HG02763 (cell line): ENCODE measurements around the gene TPD52L1.
"Not testable (repeated sequence)": the region's sequence is repeated elsewhere in the genome, so short reads cannot be mapped to it uniquely, and the experiment has no call there.

Source experiments
- ATAC-seq: cut with Tn5 transposase; IDR thresholded peaks from one replicate; pipeline ENCODE4 v1.9.1; 2021; ENCODE audit warnings: mild to moderate bottlenecking, moderate library complexity; ENCODE audit not compliant: unreplicated experiment

Gene TPD52L1

DNA sequence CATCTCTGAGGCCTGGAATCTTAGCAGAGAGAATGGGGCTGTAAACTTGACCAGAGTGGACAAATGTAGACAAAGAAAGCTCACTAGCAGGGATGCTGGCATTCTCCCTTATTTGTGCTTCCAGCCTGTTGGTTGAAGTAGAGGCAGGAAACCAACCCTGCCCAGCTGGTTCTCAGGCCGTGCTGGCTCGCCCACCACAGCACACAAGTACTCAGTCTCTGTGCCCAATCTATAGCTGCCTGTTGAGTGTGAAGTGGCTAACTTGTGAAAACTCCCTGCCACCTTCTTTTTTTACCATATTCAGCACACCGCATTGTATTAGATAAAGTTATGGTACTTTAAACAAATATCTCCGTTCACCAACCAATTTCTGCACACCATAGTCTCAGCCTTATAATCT, 110.9 kb downstream of the TPD52L1 start:
- no peak for ATAC-seq

DNA sequence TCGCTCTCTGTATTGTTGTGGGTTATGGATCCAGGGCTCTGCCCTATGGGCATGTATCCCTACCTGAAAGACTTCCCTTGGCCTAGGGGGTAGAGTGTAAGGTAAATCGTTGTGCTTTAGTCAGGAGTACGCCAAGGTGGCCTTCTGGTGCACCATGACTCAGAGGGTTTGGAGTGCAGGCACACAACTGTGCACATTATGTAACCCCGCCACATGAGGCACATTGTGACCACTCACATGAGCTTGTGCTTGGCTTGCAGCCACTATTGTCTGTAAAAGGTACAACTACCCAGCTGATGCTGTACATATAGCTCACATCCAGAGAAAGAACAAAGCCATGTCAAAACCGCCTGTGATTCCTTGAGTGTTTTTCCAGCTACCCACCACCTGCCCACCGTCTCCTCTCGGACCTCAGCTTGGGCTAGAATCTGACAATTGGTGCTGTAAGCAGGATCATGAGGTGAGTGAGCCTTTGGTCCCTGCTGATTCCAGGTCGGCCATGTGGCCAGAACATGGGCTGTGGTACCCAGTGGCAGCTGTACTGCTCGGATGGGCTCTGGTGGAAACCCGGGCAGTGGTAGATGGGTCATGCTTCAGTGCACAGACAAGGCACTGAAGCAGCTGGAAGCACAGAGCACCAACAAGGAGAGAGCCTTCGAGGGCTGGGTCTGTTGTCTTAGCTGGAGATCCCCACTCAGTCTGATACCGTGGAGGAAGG, 114.4 kb downstream of the TPD52L1 start:
- ATAC-seq, result no peak

DNA sequence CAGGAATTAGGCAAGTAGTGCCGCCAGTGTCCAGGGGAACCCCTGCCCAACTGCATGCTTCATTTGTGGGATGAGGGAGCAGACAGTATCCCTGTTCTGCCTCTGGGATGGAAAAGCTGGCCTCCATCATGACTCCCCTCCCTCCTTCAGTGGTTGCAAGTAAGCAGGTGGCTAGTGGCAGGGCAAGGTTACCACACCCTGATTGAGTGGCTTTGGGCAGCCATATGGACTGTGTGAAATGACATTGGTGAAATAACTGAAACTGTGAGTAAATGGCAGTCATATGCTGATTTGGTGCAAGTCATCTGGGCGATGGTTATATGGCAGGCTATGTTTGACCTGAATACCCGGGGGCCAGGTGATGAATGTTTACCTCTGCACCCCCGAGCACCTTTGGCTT, 115.2 kb downstream of the TPD52L1 start:
- ATAC-seq, result no peak

DNA sequence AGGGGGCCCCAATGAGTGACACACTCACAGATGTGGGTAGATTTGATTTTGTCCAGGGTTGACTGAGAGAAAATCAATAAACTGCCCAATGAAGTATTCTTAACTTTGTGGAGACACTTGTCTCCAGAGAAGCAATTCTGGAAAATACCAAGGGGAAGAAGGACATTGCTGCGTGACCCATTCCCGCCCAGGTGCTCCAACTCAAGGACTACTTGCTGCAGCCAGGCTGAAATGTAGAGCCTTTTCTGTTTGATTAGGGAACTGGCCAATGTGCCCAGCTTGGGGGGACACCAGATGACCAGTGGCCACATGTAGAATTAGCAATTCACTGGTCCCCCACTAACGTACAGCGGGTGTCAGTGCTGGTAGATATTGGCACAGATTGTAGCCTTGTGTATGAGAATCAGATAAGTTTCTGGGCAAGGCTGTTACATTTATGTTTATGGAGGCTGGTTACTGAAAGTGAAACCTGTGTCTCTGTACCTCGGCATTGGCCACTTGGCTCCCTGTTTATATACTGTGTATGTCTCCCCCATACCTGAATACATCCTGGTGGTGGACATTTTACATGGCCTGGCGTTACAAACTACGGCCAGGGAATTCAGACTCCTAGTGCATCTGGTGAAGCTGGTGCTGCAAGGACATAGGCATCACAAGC, 115.9 kb downstream of the TPD52L1 start:
- no peak for ATAC-seq

DNA sequence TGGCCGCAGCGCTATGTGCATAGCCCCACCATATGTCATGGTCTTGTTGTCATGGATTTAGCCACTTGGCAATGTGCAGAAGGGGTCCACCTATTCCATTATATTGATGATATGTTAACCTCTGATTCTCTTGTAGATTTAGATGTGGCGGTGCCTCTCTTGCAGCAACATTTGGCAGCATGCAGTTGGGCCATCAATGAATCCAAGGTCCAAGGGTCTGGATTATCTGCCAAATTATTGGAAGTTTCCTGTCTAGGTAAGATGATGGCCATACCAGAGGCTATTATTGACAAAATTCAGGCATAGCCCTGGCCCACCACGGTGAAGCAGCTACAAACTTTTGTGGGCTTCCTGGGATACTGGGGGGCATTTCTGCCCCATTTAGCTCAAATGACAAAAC, 116.8 kb downstream of the TPD52L1 start:
- no peak for ATAC-seq

DNA sequence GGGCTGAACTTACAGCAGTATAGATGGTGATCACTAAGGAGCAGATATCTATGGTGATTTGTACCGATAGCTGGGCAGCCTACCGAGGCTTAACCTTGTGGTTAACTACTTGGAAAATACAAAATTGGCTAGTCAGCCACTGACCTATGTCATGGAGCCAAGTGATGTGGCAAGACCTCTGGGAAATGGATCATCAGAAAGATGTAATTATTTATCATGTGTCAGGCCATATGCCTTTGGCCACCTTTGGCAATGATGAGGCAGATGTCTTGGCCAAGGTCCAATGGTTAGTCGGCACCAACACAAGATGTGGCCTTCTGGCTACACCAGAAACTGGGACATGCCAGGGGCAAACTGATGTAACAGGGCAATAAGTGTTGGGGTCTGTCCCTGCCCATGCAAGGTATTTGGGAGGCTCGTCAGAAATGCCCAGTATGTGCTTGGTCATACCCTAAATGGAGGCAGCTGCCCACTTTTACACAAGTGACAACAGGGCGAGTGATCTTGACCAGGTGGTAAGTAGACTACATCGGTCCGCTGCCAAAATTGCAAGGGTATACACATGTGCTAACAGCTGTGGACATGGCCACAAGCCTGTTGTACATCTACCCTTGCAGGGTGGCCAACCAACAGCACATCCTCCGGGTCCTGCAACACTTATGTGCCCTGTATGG, 118.0 kb downstream of the TPD52L1 start:
- no peak for ATAC-seq

DNA sequence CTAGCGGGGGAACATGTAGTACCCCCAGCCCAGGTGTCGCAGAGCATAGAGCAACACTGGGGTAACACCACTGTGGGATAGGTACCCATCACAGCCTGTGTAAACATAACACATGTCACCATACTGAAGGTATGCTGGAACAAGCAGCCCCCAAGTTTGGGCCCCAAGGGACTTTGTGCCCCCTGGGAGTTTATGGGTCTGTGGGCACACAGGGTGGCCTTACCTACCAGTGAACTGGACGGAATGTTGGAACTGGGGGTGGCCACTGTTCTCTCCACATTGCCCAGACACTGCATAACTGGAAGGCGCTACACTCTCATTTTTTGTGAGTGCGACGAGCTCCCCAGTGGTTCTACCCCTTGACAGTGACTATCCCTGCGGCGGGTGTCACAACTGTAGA, 119.7 kb downstream of the TPD52L1 start:
- ATAC-seq, result no peak

DNA sequence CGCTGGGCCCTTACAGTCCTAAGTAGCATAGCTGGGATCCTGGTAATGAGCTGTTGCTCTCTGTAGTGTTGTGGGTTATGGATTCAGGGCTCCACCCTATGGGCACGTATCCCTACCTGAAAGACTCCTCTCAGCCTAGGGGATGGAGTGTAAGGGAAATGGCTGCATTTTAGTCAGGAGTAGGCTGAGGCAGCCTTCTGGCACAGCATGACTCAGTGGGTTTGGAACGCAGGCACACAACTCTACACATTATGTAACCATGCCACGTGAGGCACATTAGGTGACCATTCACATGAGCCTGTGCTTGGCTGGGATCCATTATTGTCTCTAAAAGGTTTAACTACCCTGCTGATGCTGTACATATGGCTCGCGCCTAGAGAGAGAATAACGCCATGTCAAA, 120.4 kb downstream of the TPD52L1 start:
- no peak for ATAC-seq

DNA sequence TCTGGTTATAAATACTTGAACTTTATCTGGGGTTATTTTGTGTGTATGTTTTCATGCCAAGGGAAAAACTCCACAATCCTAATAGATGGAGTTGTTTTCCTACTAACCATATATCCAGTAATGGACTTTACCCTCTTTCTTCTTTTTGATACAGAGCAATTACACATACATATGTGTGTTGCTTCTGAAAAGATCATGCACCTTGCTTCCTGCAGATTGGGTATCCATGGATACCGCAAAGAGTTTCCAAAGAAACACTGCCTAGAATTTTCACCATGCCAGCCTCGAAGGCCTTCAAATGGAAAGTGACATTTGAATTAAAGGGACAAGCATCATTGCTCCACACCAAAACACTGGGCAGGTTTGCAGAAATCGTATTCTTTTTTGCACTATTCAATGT, 121.4 kb downstream of the TPD52L1 start:
- ATAC-seq, result no peak

DNA sequence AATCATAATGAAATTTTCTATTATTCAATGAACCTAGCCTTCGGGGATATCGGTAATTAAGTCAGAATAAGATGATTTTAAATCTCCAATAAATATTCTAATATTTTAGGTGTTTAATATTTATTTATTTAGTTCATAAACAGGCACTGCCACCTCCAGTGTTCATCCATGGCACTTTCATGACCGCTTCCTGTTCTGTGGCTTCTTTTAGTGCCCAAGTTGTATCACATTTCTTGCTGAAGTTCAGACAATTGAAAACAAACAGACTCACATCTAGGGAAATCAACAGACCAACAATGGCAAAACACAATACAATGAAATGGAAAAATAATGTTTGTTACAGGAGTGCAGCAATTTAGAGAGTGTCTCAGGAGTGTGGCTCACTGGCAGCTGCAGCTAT, 122.2 kb downstream of the TPD52L1 start:
- no peak for ATAC-seq

DNA sequence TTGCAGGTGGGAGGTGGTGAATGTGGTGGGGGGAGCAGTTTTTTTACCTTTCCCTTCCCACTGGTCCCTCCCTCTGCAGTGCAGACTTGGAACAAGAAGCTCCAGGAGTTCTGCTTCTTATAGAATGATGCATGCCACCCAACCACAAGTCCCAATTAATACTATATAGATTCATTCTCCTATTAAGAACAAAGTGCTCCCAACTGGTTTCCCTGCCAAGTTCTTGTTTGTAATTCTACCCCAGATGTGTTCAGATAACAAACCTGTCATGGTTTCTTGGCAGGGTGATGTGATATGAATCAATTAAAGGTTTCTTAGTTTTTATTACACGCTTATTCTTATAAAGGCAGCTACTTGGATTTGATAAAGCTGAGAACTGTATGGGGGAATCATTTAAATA, 124.3 kb downstream of the TPD52L1 start:
- no peak for ATAC-seq

DNA sequence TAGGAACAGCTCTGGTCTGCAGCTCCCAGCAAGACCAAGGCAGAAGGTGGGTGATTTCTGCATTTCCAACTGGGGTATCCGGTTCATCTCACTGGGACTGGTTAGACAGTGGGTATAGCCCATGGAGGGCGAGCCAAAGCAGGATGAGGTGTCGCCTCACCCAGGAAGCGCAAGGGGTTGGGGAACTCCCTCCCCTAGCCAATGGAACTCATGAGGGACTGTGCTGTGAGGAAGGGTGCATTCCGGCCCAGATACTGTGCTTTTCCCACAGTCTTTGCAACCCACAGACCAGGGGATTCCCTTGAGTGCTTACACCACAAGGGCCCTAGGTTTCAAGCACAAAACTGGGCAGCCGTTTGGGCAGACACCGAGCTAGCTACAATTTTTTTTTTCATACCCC, 126.4 kb downstream of the TPD52L1 start:
- ATAC-seq, result no peak

DNA sequence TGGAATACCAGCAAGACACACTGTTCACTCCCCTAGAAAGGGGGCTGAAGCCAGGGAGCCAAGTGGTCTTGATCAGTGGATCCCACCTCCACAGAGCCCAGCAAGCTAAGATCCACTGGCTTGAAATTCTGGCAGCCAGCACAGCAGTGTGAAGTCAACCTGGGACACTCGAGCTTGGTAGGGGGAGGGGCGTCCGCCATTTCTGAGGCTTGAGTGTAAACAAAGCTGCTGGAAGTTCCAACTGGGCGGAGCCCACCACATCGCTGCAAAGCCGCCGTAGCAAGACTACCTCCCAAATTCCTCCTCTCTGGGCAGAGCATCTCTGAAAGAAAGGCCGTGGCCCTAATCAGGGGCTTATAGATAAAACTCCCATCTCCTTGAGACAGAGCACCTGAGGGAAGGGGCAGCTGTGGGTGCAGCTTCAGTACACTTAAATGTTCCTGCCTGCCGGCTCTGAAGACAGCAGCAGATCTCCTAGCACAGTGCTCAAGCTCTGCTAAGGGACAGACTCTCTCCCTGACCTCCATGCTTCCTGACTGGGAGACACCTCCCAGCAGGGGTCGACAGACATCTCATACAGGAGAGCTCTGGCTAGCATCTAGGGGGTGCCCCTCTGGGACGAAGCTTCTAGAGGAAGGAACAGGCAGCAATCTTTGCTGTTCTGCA, 126.9 kb downstream of the TPD52L1 start:
- ATAC-seq, result not testable (repeated sequence)

DNA sequence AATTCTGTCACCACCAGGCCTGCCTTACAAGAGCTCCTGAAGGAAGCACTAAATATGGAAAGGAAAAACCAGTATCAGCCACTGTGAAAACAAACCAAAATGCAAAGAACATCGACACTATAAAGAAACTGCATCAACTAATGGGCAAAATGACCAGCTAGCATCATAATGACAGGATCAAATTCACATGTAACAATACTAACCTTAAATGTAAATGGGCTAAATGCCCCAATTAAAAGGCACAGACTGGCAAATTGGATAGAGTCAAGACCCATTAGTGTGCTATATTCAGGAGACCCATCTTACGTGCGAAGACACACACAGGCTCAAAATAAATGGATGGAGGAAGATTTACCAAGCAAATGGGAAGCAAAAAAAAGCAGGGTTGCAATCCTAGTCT, 128.9 kb downstream of the TPD52L1 start:
- not testable (repeated sequence) for ATAC-seq

DNA sequence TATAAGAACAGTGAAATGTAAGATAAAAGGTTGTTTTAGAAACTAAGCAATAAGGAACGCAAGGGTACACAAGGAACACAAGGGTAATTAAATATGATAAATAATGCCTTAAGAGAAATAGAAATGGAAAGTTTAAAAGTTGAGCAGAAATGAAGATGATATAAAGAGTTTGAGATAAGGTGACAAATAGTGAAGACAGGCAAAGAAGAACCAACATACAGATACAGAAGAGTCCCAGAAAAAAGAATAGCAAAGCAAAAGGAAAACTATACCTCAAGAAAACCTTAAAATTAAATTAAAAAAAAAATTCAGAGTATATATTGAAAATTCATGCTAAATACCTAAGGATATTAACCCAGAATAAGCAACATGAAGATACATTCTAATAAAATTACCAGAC, 131.8 kb downstream of the TPD52L1 start:
- no peak for ATAC-seq

DNA sequence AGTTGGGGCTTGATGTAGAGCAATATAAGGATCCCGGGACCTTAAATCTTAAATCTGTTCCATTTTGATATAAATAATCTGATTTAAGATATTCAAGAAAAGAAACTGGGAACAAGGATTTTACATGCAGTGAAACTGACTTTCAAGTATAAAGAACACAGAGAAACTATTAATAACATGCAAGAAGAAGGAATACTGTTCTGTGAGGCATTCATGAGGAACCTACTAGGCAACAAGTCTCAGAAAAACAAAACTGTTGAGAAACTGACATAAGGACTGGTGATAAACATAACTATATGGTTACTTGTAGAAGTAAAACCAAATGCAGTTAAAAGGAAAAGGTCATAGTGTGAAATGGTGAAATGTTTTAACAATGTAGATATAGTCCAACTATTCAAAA, 132.4 kb downstream of the TPD52L1 start:
- no peak for ATAC-seq

DNA sequence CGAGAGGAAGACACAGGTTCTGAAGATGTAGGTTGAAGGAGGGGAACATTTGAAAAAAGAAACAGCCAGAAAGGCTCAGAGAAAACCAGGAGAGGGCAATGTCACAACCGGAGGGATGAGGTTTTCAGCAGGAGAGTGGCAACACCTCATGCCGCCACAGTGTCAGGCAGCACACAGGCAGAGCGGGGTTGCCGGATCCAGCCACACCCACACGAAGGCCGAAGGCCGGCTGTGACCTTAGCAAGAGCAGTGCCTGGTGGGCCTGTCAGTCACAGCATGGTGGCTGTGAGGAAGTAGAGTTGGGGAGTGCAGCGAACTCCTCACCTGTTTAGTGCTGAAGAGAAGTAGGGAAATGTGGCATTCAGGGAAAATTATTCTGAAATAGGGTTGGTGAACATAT, 134.1 kb downstream of the TPD52L1 start:
- no peak for ATAC-seq

DNA sequence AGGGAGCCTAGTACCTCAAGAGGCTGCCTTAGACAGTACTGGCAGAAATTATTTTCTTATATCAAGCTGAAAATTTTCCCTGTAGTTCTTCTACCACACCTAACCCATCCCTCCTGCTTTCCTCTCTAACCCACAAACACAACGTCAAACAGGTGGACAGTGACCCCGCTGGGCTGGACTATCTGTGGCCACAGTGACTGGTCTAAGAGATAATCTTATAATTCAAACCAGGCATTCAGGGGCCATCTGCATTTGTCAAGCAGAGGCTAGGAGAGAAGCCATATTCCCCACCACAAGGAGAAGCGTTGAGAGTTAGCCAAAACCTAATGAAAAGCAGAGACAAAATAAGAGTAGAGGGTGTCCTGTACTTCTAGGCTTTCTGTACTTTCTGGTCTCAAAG, 140.0 kb downstream of the TPD52L1 start:
- ATAC-seq, result no peak

DNA sequence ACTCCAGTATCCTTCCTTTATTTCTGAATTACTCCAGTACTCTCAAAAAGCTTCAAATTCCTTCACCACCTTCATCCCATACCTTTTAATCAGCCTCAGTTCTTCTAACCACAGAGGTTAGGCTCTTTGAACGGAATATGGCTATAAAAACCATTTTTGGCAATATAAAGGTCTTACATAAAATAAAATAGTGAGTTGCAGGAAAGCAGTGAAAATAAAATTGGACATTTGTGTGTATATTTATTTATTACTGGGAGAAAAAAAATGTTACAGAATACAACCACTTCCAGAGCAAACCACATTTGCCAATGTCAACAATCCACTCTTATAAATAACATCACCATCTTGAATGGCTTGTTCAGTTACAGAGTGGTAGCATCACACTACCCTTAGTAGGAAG, 140.5 kb downstream of the TPD52L1 start:
- ATAC-seq, result no peak

DNA sequence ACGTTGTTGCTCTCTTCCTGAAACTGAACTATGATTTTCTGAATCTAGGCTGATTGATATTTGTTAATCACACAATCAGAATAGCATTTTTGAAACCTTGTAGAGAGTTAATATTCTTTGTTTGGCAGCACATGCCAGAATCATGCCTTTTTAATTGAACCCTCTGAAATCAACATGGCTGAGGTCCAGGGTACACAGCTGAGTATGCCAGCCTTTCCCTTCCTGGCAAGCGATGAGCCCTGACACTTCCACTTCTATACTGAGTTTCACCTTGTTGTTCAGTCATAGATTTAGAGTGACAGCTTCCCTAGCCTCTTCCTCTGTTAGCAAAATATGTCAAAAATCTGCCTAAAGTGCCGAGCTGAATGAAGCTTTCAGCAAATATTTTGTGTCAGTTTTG, 141.4 kb downstream of the TPD52L1 start:
- ATAC-seq, result no peak

DNA sequence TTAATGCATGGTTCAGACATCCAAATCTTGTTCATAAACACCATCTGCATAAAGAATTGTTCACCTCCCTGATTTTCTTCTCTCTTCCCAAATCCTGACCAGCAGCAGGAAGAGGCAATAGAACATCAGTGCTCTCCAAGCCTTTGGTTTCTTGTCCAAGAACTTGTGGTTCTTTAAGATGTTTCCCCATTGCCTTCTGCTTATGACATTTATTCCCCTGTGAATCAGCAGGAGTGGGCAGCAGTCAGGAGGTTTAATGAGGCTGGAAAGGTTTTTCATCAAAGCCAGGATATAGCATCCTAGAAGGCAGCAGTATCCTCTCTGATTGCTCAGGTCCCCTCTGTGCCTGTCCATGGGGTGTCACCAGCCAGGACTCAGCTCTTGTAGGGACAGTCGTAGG, 142.9 kb downstream of the TPD52L1 start:
- ATAC-seq, result no peak

DNA sequence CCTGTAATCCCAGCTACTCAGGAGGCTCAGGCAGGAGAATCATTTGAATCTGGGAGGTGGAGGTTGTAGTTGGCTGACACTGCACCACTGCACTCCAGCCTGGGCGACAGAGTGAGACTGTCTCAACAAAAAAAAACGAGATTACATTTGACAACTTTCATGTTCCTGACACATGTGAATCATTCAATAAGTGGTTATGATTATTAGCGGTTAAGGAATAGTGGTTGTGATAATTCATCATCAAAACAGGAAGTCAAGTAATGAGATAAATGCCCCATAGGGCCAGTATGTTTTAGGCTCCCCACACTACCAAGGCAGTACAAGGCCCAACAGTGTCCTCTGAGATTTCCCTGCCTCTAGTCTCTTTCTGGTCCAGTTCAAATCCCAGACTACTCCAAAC, 145.7 kb downstream of the TPD52L1 start:
- ATAC-seq, result no peak
